ENCODE measurements around the gene NUMBL. TPM values are rescaled to one million over a fixed set of nuclear protein-coding genes. Genes with fewer than 3 reads are reported as not detected.
"Not testable (repeated sequence)": the region's sequence is repeated elsewhere in the genome, so short reads cannot be mapped to it uniquely, and the experiment has no call there.

The NUMBL gene
- total RNA-seq, 4 donors from 2014 or later: 18.8 to 90.5 (median 44.3) TPM

DNA sequence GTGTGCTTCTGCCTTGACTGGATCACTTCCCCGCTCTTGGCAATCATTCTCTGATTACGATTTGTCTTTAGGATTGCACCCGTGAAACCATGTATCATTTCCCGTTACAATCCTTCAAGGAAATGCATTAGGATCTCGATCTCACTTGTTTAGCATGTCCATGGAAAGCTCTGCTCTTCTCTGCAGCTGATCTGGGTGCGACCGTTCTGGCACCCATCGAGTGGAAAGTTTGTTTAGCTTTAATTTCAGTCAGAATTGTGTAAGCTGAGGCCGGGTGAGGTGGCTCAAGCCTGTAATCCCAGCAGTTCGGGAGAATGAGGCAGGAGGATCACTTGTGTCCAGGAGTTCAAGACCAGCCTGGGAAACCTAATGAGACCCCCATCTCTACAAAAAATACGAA, 30.9 kb downstream of the NUMBL start:
- Histone ChIP-seq H3K27ac (no peak overlapping the region), H3K4me1 (no peaks in the 10 kb centered on the region), H3K27me3 (no peaks in the 10 kb centered on the region), H3K4me3 (no peak overlapping the region), H3K36me3 (no peaks in the 10 kb centered on the region), H3K9me3 (no peaks in the 10 kb centered on the region)
- intact Hi-C loops (cut with DNase I; ENCODE audit: low total_unique reads): no loop called here
- no peak for TF ChIP-seq POLR2A (IDR thresholded peaks at IDR 0.05)
- TF ChIP-seq CTCF (IDR thresholded peaks at IDR 0.05): no peak
- no peak for DNase-seq

DNA sequence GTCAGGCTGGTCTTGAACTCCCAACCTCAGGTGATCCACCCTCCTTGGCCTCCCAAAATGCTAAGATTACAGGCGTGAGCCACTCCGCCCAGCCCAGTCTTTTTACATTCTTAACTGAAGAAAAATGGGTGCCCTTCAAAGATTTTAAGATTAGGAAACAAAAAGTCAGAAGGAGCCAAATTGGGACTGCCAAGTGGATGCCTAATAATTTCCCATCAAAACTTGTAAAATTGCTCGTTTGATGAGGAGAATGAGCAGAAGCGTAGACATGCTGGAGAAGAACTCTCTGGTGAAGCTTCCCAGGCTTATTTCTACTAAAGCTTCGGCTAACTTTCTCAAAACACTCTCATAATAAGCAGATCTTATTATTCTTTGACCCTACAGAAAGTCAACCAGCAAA, 31.3 kb downstream of the NUMBL start:
- Histone ChIP-seq H3K9me3 (no peaks in the 10 kb centered on the region), H3K27ac (no peak overlapping the region), H3K4me3 (no peak overlapping the region), H3K27me3 (no peaks in the 10 kb centered on the region), H3K4me1 (no peaks in the 10 kb centered on the region), H3K36me3 (no peaks in the 10 kb centered on the region)
- no peak for DNase-seq
- intact Hi-C loops (cut with DNase I; ENCODE audit: low total_unique reads): no loop called here
- TF ChIP-seq POLR2A (IDR thresholded peaks at IDR 0.05) (no peak), CTCF (IDR thresholded peaks at IDR 0.05) (no peak)

- Histone ChIP-seq H3K27me3 (no peaks in the 10 kb centered on the region), H3K4me3 (no peak overlapping the region), H3K4me1 (no peaks in the 10 kb centered on the region), H3K9me3 (no peaks in the 10 kb centered on the region), H3K36me3 (no peaks in the 10 kb centered on the region), H3K27ac (no peak overlapping the region)
- intact Hi-C loops (cut with DNase I; ENCODE audit: low total_unique reads): no loop called here
- TF ChIP-seq CTCF (IDR thresholded peaks at IDR 0.05) (no peak), POLR2A (IDR thresholded peaks at IDR 0.05) (no peak)
- DNase-seq: no peak
Observed at GRCh38 chr19:40658031-40658430, 32.4 kb downstream of the NUMBL start.

GRCh38 chr19:40655684-40656083, 34.8 kb downstream of the NUMBL start:
- intact Hi-C loops (cut with DNase I; ENCODE audit: low total_unique reads): not testable (repeated sequence)

DNA sequence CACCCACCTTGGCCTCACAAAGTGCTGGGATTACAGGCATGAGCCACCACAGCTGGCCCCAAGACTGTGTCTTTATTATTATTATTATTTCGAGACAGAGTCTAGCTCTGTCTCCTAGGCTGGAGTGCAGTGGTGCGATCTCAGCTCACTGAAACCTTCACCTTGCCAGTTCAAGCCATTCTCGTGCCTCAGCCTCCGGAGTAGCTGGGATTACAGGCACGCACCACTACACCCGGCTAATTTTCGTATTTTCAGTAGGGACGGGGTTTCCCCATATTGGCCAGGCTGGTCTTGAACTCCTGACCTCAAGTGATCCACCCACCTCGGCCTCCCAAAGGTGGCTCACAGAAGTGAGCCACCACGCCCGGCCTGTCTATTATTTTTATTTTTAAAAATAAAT, 38.1 kb downstream of the NUMBL start:
- H3K27me3 ChIP-seq; H3K4me1 ChIP-seq; DNase-seq; H3K36me3 ChIP-seq; H3K9me3 ChIP-seq; H3K4me3 ChIP-seq; intact Hi-C loops (cut with DNase I; ENCODE audit: low total_unique reads): not testable (repeated sequence)
- peak overlapping the region; percentile 0 to 28 for H3K27ac ChIP-seq

More at GRCh38 chr19:40655684-40656083, 34.8 kb downstream of the NUMBL start:
- not testable (repeated sequence) for H3K4me3 ChIP-seq, H3K36me3 ChIP-seq, DNase-seq, H3K9me3 ChIP-seq, H3K27me3 ChIP-seq, H3K4me1 ChIP-seq, H3K27ac ChIP-seq

DNA sequence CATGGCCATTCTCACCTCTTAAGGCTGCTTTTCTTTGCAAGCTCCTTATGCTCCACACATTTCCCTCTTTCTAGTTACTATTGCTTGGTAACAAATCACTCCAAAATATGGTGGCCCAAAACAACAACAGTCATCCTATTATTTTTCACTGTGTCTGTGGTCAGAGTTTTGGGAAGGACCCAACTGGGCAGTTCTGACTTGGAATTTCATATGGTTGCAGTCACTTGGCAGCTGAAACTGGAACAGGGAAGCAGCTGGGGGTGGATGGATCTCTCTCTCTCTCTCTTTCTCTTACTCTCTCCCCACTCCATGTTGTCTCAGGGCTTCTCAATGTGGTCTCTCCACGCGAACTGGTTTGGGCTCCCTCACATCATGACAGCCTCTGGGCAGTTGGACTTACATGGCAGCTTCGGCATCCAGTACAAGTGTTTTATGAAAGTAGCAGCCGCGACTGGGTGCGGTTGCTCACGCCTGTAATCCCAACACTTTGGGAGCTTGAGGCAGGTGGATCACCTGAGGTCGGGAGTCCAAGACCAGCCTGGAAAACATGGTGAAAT, 39.6 kb downstream of the NUMBL start:
- H3K27me3 ChIP-seq: no peaks in the 10 kb centered on the region
- no peaks in the 10 kb centered on the region for H3K9me3 ChIP-seq
- no peaks in the 10 kb centered on the region for H3K36me3 ChIP-seq
- no peak overlapping the region for H3K4me3 ChIP-seq
- DNase-seq: peak in 1 of 2 donors; percentile 72
- peaks cover 0 to 5% of the 10 kb centered on the region in 2 donors for H3K4me1 ChIP-seq
- H3K27ac ChIP-seq: peak overlapping the region; percentile 28 to 74
- intact Hi-C loops (cut with DNase I; ENCODE audit: low total_unique reads): no loop called here
- TF ChIP-seq POLR2A (IDR thresholded peaks at IDR 0.05) (no peak), CTCF (IDR thresholded peaks at IDR 0.05) (no peak)

- DNase-seq; H3K27me3 ChIP-seq; H3K36me3 ChIP-seq; H3K4me1 ChIP-seq; H3K4me3 ChIP-seq; intact Hi-C loops (cut with DNase I; ENCODE audit: low total_unique reads); H3K9me3 ChIP-seq: not testable (repeated sequence)
- H3K27ac ChIP-seq: peak overlapping the region; percentile 28 to 74
Observed at GRCh38 chr19:40649903-40650675, 40.4 kb downstream of the NUMBL start.
